GM21526 (cell line): ENCODE measurements around the gene NOP9.
A peak's percentile ranks its signal among the peaks of the same experiment; 100 is the strongest.

ENCODE experiments used
- ATAC-seq: cut with Tn5 transposase; IDR thresholded peaks from one replicate; pipeline ENCODE4 v1.9.1; 2021; ENCODE audit warnings: moderate library complexity; ENCODE audit not compliant: unreplicated experiment, low FRiP score

Gene NOP9

DNA sequence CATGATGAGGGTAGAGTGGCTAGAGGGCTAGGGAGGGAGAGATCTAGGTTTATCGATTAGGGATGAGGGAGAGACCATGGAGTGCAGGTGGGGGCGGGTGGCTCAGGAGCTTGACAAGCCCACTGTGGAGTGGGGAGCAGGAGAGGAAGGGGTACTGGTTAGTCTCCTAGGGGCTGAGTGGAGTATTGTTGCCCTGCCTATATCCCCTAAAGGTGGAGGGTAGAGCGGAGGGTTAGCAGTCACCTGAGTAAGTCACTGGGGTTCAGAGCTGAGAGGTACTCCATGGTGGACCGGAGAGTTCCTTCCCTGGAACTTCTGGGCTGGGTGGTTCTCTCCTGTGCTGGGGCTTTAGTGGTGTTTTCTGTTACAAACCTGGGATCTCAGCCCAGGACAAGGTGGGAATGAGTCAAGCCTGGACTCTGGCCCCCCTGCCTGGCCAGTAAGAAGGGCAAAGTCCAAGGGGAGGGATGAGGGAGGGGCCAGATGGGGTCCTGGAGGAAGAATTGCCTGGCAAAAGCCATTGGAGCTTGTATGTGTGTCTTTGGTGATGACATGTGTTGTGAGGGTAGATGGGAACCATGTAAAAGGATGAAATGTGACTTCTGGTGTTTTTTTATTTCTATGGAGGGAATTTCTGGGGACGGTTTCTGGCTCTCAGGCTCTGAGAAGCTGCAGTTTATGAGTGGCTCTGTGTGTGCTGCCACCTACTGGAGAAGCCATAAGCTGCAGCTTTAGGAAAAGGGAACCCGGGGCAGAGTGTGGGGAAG is 8.1 kb downstream of the NOP9 start, which contains the start of gene CIDEB:
Gene CIDEB, minus strand, starts transcription at position 403 of the 767 bp plus-strand sequence. Its CDS starts 119 bp downstream, at position 284.
- ATAC-seq, result no peak

DNA sequence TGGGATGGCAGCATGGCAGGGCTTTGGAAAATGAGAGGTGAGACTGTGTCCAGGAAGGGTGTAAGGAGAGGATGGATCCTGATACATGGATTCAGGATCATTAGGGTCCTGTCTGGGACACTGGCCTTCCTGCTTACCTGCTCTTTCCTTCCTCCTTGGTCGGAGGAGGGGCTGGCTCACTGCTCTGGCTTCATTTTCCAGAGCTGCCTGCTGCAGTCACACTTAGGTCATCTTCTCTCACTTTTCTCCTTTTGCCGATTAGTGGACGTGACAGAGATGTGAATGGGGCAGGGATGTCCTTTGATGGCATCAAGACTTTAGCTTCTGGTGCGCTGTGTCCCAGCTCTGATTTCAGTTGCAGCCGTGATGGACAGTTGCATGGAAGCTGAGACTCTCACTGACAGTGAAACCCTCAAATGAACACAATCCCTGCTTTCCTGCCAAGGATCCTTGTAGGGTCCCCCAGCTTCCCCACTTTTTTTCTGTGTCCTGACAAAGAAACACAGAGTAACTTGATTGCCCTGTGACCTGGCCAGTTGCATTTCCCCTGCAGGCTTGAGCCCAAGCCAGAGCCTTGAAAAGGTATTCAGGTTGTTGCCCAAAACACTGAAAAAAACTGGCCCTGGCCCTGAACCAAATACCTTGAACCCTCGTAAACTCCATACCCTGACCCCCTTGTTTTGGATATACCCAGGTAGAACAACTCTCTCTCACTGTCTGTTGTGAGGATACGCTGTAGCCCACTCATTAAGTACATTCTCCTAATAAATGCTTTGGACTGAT is 8.9 kb downstream of the NOP9 start:
- no peak for ATAC-seq

DNA sequence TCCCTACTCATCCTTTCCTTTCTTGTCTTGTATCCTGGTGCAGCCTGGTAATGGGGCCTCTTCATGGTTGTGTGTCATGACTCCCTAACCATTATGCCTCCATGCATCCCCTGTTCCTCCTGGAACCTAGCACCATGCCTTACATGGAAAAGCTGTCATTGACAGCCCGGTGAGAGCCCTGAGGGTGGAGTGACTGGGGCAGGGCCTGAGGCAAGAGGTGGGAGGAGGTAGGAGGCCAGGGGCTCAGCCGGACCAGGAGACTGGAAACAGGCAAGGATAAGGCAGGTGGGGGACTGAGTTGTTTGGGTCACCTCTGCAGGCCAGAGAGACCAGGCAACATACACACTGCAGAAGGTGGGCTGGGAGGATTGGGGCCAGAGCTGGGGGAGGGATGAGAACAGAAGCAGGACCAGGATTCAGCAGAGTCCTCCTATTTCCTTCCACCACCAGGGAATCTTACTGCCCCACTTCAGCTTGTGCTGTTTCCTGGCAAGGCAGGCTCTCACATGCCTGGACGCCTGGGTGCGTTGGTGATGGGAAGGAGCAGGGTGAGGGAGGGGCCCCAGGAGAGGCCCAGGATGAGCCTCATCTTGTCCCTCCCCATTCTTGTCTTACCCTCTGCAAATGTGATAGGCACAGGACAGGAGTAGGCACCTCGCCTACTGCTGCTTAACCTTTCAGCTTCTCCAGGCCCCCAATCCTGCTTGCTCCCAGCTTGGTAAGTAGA is 10.1 kb downstream of the NOP9 start, which contains the start of gene LTB4R2:
Gene LTB4R2, plus strand, starts transcription at position 603 of the 727 bp plus-strand sequence. CDS start 525 bp downstream, outside the sequence.
- no peak for ATAC-seq

DNA sequence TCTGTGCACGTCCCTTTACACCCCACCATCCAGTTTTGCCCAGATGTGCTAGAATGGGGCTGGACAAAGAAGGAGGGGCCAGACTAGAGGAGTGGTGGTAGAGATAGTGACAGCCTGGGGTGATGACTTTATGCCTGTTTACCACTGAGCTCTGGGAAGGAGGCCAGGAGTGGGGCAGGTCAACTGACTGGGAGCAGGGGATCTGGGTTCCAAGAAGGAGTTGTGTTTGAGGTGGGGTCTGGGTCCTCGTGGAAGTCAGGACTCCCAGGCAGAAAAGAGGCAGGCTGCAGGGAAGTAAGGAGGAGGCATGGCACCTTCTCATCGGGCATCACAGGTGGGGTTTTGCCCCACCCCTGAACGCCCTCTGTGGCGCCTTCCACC is 10.6 kb downstream of the NOP9 start:
- ATAC-seq, result no peak

DNA sequence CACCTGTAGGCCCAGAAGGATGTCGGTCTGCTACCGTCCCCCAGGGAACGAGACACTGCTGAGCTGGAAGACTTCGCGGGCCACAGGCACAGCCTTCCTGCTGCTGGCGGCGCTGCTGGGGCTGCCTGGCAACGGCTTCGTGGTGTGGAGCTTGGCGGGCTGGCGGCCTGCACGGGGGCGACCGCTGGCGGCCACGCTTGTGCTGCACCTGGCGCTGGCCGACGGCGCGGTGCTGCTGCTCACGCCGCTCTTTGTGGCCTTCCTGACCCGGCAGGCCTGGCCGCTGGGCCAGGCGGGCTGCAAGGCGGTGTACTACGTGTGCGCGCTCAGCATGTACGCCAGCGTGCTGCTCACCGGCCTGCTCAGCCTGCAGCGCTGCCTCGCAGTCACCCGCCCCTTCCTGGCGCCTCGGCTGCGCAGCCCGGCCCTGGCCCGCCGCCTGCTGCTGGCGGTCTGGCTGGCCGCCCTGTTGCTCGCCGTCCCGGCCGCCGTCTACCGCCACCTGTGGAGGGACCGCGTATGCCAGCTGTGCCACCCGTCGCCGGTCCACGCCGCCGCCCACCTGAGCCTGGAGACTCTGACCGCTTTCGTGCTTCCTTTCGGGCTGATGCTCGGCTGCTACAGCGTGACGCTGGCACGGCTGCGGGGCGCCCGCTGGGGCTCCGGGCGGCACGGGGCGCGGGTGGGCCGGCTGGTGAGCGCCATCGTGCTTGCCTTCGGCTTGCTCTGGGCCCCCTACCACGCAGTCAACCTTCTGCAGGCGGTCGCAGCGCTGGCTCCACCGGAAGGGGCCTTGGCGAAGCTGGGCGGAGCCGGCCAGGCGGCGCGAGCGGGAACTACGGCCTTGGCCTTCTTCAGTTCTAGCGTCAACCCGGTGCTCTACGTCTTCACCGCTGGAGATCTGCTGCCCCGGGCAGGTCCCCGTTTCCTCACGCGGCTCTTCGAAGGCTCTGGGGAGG is 11.3 kb downstream of the NOP9 start, which contains the start of gene LTB4R:
Gene LTB4R, plus strand, starts transcription at position 857 of the 959 bp plus-strand sequence. CDS start 4,150 bp downstream, outside the sequence.
- ATAC-seq, result peak; percentile 63

DNA sequence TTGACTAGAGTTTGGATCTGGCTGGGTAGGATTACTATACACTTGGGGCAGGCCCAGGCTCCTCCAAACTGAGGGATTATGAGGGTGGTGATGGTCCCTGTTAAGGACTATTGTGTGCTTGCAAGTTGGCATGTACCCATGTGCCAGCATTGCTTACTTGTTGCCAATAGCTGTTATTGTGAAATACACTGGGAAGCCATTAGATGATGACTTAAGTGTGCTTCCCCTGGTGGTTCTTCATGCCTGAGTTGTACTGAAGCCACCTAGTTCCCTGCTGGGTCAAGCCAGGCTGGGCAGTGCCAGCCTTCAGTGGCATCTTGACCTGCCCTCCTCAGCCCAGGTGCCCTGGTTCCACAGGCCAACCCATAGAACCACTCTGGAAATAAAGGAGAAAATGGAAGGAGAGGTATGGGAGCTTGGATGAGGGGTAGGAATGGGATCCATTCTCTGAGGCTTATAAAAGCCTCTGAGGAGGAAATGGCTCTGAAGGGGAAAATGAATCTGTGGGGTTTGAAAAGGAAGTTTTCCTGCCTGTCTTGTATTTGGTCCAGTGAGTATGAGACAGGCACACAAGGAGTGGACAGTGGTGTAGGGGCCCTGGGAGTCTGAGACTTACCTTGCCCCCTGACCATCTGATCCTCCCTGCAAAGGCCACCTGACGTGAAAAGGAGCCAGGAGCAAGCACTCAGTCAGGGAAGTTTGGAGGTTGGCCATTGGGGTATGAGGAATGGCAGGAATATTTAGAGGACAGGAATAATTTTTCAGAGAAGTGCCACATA is 12.4 kb downstream of the NOP9 start:
- no peak for ATAC-seq

DNA sequence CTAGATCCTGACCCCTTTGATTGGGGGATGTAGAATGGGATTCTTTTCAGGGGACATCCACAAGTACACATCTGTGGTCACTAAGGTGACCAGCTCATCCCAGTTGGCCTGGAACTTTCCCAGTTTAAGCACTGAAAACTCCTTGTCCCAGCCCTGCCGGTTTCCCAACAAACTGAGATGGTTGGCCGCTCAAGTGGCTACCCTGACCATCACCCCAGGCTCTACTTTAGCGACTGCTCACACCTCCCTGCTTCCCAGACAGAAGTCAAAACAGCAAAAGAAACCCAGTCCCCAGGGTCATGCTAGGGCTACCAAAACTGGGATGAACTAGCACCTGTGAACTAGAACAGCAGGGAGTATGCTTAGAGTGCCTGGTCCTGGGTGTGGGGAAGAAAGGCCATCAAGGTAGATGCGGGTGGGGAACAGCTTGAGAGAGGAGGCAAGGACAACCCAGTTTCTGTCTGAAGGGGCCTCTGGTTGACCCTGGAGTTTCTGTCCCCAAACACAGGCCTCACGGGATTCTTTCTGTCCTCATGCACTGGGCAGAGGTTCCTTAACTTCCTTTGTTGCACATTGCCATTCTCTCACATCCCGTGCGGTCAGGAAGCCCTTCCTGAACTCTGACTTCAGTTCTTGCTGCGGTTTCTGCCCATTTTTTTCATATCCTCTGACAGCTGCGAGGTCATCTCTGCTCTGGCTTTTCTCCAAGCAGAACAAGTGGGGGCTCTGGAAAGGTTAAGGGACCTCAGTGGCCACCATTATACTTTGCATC is 13.3 kb downstream of the NOP9 start:
- ATAC-seq, result no peak

DNA sequence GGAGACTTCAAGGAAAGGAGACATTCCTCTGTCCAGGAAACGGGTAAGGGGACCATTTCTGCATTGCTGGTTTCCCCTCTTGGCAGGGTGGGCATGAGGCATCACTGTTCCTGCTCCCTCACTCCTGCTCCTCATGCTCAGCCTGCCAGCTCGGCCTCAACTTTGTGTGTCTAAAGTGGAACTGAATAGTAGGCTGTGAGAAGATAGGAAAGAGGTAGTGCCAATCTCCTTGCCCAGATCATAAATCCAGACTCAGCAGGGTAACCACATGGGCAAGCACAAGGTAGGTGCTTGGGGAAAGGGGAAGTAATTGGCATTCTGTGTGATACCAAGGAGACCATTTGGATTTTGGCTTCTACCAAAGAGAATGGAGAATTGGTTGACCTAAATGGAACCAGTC is 14.3 kb downstream of the NOP9 start:
- ATAC-seq, result no peak

DNA sequence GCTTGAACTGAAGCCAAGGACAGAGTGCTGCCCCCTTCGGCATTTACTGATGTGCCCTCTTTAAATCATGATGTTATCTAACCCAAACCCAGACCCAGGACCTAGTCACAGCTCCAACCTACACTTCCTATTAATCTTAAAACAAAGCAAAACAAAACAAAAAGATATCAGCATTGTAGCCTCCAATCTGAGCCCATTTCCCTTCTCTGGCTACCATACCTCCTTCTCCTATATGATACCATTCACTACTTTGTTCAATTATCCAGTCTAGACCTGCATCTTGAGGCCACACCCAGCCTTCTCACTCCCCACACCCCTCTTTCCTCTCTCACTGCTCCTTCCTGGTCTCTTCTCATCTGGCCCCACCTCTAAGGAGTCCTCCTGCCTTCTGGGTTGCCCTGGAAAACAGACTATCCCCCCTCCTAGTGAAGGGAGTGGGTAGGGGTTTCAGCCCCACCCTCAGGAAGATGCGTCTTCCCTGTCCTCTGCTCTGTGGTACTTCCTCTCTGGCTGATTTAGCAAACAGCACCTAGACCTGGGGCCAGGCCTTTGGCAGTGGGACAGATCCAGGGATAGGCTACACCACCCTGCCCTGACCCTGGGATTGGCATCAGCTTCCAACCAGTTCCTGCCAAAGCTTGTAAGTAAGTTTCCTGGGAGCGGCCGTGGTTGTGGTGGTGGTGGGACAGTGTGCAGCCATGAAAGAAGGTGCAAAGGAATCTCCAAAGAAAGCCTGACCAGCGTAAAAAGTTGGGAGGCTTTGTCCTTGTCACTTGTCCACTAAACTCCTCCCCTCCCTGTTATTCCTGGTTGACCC is 14.9 kb downstream of the NOP9 start:
- no peak for ATAC-seq

DNA sequence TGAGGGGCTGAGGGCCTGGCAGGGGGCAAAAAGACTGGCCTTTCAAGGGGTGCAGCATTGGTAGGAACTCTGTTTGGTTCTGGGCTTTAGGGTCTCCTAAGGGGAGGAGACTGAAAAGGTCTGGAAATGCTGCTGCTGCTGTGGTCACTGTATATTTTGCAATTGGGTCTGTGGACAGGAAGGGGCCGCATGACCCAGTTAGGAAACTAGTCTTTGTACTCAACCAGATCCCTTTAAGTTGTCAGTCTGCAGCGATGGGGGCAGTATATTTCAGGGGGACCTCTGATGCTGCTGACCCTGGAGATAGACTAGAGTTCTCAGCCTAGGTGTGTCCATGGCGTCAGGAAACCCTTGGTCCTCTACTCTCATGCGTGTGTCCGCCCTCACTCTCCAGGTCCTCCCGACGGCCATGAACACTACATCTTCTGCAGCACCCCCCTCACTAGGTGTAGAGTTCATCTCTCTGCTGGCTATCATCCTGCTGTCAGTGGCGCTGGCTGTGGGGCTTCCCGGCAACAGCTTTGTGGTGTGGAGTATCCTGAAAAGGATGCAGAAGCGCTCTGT is 15.7 kb downstream of the NOP9 start:
- no peak for ATAC-seq

DNA sequence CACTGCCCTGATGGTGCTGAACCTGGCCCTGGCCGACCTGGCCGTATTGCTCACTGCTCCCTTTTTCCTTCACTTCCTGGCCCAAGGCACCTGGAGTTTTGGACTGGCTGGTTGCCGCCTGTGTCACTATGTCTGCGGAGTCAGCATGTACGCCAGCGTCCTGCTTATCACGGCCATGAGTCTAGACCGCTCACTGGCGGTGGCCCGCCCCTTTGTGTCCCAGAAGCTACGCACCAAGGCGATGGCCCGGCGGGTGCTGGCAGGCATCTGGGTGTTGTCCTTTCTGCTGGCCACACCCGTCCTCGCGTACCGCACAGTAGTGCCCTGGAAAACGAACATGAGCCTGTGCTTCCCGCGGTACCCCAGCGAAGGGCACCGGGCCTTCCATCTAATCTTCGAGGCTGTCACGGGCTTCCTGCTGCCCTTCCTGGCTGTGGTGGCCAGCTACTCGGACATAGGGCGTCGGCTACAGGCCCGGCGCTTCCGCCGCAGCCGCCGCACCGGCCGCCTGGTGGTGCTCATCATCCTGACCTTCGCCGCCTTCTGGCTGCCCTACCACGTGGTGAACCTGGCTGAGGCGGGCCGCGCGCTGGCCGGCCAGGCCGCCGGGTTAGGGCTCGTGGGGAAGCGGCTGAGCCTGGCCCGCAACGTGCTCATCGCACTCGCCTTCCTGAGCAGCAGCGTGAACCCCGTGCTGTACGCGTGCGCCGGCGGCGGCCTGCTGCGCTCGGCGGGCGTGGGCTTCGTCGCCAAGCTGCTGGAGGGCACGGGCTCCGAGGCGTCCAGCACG is 16.4 kb downstream of the NOP9 start:
- no peak for ATAC-seq

DNA sequence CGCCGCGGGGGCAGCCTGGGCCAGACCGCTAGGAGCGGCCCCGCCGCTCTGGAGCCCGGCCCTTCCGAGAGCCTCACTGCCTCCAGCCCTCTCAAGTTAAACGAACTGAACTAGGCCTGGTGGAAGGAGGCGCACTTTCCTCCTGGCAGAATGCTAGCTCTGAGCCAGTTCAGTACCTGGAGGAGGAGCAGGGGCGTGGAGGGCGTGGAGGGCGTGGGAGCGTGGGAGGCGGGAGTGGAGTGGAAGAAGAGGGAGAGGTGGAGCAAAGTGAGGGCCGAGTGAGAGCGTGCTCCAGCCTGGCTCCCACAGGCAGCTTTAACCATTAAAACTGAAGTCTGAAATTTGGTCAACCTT is 16.9 kb downstream of the NOP9 start:
- no peak for ATAC-seq

DNA sequence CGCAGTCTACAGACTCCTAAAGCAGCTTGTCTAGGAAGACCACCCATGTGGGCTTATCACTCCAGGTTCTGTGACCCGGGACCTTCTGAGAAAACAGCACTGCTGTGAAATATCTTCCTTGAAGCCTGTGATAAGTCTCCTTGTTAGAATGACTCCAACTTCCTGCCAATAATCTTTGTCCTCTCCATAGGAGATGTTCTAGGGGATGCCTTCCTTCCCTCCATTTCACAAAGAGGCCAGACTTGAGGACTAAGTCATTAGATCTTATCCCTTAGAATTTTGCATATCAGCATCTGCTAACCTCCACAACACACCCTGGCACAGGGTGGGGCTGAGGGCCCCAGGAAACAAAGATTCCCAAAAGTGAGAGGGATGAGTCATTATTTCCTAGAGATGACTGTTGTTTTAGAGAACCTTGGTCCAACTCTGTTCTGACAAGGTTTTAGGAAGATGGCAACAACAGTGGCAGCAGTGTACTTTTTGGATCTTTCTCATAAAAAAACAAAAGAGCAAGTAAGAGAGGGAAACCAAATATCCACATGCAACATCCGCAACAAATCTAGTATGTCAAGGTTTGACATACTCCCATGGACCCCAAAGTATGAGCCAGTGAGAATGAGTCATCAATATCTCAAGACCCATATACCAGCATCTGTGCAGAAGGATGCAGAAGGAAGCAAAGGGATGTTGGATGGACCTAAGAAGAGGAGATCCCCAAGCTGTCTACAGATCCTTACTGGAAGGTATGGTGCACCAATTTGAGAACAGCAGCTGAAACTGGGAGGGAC is 17.7 kb downstream of the NOP9 start:
- ATAC-seq, result no peak

DNA sequence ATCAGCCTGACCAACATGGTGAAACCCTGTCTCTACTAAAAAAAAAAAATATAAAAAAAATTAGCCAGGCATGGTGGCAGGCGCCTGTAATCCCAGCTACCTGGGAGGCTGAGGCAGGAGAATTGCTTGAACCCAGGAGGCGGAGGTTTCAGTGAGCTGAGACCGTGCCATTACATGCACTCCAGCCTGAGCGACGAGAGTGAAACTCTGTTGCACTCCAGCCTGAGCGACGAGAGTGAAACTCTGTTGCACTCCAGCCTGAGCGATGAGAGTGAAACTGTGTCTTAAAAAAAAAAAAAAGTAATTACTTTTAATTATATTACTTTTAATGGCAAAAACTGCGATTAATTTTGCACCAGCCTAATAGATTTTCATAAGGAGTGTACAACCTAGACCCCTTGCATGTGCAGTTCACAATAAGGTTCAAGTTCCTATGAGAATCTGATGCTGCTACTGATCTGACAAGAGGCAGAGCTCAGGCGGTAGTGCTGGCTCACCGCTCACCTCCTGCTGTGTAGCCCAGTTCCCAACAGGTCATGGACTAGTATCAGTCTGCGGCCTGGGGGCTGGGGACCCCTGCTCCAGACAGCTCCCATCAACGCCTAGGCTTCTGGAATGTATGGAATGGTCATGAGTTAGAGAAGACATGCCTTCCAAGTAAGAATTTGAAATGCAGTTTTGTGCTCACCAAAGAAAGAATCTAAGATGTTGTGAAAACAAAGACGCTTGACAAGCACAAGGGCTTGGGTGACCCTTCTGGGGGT is 21.7 kb downstream of the NOP9 start:
- no peak for ATAC-seq

DNA sequence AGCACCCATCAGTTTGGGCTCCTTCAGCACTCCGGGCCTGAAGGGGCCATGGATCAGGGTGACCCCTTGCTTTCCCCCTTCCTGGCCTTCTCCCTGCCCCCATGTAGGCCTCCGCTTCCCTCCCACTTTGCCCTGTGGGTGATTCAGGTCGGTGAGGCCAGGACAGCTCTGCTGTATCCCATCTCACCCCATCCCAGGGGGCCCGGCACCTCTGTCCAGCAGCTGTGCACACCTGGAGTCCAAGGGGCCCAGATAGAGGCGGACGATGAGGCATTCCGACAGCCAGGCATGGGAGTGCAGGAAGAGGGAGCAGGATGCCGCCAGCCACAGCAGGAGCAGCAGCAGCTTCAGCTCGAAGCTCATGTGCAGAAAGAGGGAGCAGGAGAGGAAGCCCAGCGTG is 23.0 kb downstream of the NOP9 start:
- ATAC-seq, result no peak
